Measurements from ENCODE around the gene PTPRD. TPM values are rescaled to one million over a fixed set of nuclear protein-coding genes. Genes with fewer than 3 reads are reported as not detected.

Gene PTPRD
- total RNA-seq, 1 experiment from 2014 or later = 69.6 TPM

DNA sequence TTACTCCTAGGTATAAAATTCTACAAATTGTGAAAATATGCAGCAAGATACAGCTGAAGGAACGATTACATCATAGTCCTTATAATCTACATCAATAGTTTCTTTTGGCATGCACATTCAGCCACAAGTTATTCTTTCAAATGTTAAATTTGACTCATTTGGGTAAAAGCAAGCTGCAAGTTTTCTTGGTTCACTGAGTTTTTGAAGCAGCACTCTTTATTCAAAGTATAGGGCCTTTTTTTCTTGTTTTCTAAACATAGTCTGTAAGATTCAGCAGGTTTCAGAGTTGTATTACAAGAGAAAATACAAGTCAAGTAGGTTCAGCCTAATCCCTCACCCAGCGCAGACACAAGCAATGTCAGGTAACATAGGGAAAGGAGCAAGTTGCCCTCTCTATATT is 981.5 kb downstream of the PTPRD start (continued):
- TF ChIP-seq HMGA2 (CRISPR knock-in tag; IDR thresholded peaks at IDR 0.05) (no peak), ZNF423 (CRISPR knock-in tag; IDR thresholded peaks at IDR 0.05) (no peak), NFE2L1 (CRISPR knock-in tag; IDR thresholded peaks at IDR 0.05) (no peak), EMX1 (CRISPR knock-in tag; IDR thresholded peaks at IDR 0.05) (no peak)

- no peak for DNase-seq (ENCODE audit: low spot score)
- H3K4me1 Mint-ChIP-seq = peaks cover 15% of the 10 kb centered on the region
- H3K4me3 Mint-ChIP-seq = no peak overlapping the region
- H3K9me3 Mint-ChIP-seq = no peaks in the 10 kb centered on the region
- H3K27me3 Mint-ChIP-seq (ENCODE audit: low read depth) = no peaks in the 10 kb centered on the region
- no peak overlapping the region for H3K27ac Mint-ChIP-seq
- ChIA-PET CTCF (interaction anchor here (0.6 kb wide), 1 partner anchor 241 kb away, joined by 4 read pairs; no protein-coding TSS in a partner anchor), POLR2A (no interaction called here)
- no peaks in the 10 kb centered on the region for H3K36me3 Mint-ChIP-seq
- ATAC-seq = no peak
- TF ChIP-seq NFATC4 (CRISPR knock-in tag; IDR thresholded peaks at IDR 0.05) (no peak), ZMAT4 (CRISPR knock-in tag; IDR thresholded peaks at IDR 0.05) (no peak), ZNF121 (CRISPR knock-in tag; IDR thresholded peaks at IDR 0.05) (no peak), ZNF263 (CRISPR knock-in tag; IDR thresholded peaks at IDR 0.05; ENCODE audit: low read depth) (no peak), ZNF138 (CRISPR knock-in tag; conservative IDR thresholded peaks at IDR 0.05) (no peak), ZNF512 (CRISPR knock-in tag; IDR thresholded peaks at IDR 0.05; ENCODE audit: borderline replicate concordance) (no peak), KAT7 (CRISPR knock-in tag; IDR thresholded peaks at IDR 0.05; ENCODE audit: borderline replicate concordance) (no peak), ZNF219 (CRISPR knock-in tag; IDR thresholded peaks at IDR 0.05; ENCODE audit: borderline replicate concordance) (no peak), CREB1 (CRISPR knock-in tag; IDR thresholded peaks at IDR 0.05) (no peak)
- TF ChIP-seq, protein P1, sequence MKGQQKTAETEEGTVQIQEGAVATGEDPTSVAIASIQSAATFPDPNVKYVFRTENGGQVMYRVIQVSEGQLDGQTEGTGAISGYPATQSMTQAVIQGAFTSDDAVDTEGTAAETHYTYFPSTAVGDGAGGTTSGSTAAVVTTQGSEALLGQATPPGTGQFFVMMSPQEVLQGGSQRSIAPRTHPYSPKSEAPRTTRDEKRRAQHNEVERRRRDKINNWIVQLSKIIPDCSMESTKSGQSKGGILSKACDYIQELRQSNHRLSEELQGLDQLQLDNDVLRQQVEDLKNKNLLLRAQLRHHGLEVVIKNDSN (CRISPR knock-in tag; IDR thresholded peaks at IDR 0.05) = no peak
- TF ChIP-seq, protein P2, sequence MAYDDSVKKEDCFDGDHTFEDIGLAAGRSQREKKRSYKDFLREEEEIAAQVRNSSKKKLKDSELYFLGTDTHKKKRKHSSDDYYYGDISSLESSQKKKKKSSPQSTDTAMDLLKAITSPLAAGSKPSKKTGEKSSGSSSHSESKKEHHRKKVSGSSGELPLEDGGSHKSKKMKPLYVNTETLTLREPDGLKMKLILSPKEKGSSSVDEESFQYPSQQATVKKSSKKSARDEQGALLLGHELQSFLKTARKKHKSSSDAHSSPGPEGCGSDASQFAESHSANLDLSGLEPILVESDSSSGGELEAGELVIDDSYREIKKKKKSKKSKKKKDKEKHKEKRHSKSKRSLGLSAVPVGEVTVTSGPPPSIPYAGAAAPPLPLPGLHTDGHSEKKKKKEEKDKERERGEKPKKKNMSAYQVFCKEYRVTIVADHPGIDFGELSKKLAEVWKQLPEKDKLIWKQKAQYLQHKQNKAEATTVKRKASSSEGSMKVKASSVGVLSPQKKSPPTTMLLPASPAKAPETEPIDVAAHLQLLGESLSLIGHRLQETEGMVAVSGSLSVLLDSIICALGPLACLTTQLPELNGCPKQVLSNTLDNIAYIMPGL (CRISPR knock-in tag; IDR thresholded peaks at IDR 0.05) = no peak
These were observed 987.6 kb downstream of the PTPRD start for GRCh38 chr9:9625248-9625647.

DNA sequence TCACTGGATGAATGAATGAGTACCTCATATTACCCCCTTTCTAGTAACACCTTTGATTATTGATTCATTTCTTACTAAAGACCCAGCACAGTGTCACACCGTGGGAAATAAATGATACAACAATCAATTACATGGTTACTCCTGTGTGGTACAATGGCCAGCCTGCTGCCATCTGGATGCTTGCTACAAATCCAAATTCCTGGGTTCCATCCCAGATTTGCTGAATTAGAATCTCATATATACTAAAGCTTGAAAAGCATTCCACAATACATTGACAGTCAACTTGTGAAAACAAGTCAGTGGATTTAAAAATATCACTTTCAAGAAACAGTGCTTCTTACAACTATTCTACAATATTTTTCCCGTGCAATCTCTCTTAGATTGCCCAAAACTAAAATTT is 989.3 kb downstream of the PTPRD start:
- POLR2A ChIA-PET = no interaction called here
- Mint-ChIP-seq H3K4me1 (peaks cover 8% of the 10 kb centered on the region), H3K9me3 (no peaks in the 10 kb centered on the region), H3K27ac (no peak overlapping the region), H3K4me3 (no peak overlapping the region), H3K36me3 (no peaks in the 10 kb centered on the region), H3K27me3 (ENCODE audit: low read depth) (no peaks in the 10 kb centered on the region)
- CTCF ChIA-PET = no interaction called here
- TF ChIP-seq, protein P3, sequence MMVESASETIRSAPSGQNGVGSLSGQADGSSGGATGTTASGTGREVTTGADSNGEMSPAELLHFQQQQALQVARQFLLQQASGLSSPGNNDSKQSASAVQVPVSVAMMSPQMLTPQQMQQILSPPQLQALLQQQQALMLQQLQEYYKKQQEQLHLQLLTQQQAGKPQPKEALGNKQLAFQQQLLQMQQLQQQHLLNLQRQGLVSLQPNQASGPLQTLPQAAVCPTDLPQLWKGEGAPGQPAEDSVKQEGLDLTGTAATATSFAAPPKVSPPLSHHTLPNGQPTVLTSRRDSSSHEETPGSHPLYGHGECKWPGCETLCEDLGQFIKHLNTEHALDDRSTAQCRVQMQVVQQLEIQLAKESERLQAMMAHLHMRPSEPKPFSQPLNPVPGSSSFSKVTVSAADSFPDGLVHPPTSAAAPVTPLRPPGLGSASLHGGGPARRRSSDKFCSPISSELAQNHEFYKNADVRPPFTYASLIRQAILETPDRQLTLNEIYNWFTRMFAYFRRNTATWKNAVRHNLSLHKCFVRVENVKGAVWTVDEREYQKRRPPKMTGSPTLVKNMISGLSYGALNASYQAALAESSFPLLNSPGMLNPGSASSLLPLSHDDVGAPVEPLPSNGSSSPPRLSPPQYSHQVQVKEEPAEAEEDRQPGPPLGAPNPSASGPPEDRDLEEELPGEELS (CRISPR knock-in tag; IDR thresholded peaks at IDR 0.05) = no peak
- TF ChIP-seq TEAD4 (CRISPR knock-in tag; IDR thresholded peaks at IDR 0.05) (no peak), NR1H2 (CRISPR knock-in tag; IDR thresholded peaks at IDR 0.05) (no peak), ZBTB21 (CRISPR knock-in tag; IDR thresholded peaks at IDR 0.05; ENCODE audit: borderline replicate concordance) (no peak), ZNF121 (CRISPR knock-in tag; IDR thresholded peaks at IDR 0.05) (no peak), SOX15 (CRISPR knock-in tag; IDR thresholded peaks at IDR 0.05) (no peak), CBFB (CRISPR knock-in tag; IDR thresholded peaks at IDR 0.05; ENCODE audit: low read depth) (no peak), IRF2 (CRISPR knock-in tag; IDR thresholded peaks at IDR 0.05; ENCODE audit: borderline replicate concordance, low read depth) (no peak)
- TF ChIP-seq, protein P4, sequence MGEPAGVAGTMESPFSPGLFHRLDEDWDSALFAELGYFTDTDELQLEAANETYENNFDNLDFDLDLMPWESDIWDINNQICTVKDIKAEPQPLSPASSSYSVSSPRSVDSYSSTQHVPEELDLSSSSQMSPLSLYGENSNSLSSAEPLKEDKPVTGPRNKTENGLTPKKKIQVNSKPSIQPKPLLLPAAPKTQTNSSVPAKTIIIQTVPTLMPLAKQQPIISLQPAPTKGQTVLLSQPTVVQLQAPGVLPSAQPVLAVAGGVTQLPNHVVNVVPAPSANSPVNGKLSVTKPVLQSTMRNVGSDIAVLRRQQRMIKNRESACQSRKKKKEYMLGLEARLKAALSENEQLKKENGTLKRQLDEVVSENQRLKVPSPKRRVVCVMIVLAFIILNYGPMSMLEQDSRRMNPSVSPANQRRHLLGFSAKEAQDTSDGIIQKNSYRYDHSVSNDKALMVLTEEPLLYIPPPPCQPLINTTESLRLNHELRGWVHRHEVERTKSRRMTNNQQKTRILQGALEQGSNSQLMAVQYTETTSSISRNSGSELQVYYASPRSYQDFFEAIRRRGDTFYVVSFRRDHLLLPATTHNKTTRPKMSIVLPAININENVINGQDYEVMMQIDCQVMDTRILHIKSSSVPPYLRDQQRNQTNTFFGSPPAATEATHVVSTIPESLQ (CRISPR knock-in tag; IDR thresholded peaks at IDR 0.05) = no peak
- TF ChIP-seq, protein P5, sequence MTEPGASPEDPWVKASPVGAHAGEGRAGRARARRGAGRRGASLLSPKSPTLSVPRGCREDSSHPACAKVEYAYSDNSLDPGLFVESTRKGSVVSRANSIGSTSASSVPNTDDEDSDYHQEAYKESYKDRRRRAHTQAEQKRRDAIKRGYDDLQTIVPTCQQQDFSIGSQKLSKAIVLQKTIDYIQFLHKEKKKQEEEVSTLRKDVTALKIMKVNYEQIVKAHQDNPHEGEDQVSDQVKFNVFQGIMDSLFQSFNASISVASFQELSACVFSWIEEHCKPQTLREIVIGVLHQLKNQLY (CRISPR knock-in tag; IDR thresholded peaks at IDR 0.05) = no peak
- ATAC-seq (no peak), DNase-seq (ENCODE audit: low spot score) (no peak)
